ENCODE data around the gene DOK6.

The DOK6 gene

DNA sequence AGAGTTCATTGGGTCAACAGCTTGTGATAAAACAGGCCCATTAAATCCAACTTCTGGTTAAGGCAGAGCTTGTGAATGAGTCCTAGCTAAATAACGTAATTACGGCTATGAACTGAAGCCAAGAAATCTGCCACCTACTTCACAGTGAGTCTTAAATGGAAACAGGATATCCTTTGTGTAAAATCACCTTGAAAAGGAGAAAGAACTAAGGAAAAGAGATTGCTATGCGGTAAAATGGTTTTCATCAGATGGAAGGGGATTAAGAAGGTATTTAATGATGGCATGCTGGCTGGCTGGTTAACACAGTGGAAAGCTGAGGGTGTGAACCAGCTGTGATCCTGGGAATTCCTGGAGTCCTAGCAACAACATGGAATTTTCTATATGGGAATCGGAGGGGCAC is 156.6 kb downstream of the DOK6 start:
- DNase-seq, result no peak

DNA sequence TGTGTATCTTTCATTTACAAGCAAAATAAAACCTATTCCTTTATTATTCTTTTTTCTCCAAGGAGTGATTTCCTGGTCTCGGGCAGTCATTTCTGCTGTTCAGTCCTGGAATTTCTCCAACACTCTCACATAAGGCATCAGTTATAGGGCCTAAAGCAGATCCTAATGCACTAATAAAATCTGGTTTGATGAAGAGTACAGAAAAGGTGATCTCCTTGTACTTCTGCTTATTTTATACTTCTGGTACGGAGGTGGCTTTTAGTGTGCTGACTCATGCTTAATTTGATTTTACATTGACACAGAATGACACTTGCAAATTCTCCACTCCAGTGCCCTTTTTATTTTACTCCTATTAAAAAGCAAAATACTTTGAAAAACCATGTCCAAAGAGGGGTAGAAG is 157.4 kb downstream of the DOK6 start:
- no peak for DNase-seq

DNA sequence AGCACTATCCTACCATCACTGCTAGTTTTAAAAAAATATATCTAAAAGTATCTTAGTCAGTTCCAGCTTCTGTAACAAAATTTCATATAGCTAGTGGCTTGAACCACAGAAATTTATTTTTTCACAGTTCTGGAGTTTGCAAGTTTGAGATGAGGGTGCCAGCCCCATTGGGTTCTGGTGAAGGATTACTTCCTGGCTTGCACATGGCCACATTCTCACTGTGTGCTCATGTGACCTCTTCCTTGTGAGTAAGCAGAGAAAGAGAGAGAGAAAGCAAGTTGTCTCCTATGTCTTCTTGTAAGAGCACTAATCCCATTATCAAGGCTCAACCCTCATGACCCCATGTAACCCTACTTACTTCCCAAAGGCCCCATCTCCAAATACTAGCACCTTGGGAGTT is 158.9 kb downstream of the DOK6 start:
- DNase-seq, result no peak

- no peak for DNase-seq
These were observed 163.9 kb downstream of the DOK6 start for GRCh38 chr18:69564602-69565001.

DNA sequence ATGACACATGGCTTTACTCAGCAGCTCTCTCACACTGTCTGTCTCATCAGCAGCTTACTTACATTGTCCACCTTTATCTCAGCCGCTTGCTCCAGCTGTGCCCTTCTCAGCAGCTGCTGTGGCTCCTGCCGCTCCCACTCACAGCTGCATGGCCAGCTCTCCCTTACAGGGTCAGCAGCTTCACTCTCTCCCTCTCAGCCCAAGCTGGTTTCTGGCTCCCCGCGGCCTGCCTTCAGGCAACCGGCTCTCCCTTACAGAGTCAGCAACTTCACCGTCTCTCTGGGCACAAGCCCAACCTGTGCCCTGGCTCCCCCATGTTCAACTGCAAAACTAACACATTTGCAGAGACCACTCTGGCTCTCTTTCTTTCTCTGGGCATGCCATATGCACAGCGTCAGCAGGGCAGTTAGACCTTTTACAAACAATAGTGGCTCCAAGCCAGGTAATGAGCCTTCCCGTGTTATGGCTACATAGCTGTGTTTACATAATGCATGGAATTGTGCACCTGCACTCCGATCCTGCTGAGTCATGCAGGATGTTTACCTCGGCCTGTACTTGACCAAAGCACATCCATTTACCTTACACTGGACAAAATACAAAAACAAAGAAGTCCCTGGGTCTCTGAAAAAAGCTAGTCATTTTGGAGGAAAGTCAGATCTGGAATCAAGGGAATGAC is 167.3 kb downstream of the DOK6 start:
- DNase-seq, result no peak

DNA sequence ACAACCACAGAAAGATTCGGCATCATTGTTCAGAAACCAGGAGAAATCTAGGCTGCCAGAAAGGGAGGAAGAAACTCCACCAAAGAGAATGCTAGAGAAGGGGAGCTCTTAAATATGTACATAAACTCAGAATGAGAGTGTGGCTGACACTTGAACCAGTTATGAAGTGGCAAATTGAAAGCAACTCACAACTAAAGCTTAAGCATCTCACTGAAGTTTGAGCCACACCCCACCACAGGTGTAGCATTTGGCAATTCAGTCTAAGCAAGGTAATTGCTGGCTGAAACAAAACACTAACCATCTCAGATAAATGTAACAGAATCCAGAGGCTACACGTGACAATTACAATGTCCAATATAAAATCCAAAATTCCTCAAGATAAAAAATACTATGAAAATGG is 168.4 kb downstream of the DOK6 start:
- DNase-seq, result no peak

- peak; percentile 17 for DNase-seq
These were observed 173.7 kb downstream of the DOK6 start for GRCh38 chr18:69574401-69574800.

DNA sequence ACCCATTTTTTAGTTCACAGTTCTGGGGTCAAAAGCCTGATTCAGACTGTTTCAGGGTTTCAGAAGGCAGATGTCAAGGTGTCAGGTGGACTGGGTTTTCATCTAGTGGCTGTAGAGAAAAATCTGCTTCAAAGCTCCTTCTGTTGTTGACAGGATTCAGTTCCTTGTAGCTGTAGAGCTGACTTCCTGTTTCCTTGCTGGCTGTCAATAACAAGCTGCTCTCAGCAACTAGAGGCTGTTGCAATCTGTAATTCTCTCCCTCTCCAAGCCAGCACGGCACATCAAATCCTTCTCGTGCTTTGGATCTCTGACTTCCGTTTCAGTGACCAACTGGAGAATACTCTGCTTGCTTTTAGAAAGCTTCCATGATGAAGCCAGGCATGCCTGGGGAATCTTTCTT is 179.4 kb downstream of the DOK6 start:
- DNase-seq, result peak; percentile 4

DNA sequence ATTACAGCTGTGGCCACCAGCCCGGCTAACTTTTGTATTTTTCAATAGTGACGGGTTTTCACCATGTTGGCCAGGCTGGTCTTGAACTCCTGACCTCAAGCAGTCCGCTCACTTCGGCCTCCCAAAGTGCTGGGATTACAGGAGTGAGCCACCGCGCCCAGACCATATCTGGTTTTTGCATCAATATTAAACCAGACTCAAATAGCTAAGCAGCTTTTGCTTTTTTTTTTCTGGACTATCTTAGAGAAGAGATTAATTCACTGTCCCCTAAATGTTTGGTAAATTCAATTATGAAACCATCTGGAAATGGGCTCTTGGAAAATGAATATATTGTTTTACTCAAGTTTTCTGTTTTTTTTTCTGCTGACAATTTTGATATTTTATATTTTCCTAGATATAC is 183.7 kb downstream of the DOK6 start:
- DNase-seq, result no peak

GRCh38 chr18:69585696-69586095 is 185.0 kb downstream of the DOK6 start:
- DNase-seq, result no peak

DNA sequence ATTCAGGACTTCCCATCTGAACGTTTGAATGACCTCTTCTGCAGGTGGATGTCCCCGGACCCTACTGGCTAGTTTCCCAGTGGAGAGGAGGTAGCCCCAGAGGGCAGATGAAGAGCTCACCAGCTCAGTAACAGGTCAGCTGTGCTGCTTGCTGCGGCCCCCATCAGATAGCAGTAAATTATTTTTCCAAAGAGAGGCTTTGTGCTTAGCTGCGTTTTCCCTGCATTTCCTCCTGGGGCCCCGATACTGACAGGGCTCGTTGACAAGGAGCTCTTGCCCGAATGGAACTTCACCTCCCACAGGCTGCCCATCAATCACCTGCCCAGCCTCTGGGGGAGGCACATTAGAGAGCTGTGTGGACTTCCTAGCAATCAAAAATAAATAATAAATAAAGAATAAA is 185.8 kb downstream of the DOK6 start:
- DNase-seq, result no peak

DNA sequence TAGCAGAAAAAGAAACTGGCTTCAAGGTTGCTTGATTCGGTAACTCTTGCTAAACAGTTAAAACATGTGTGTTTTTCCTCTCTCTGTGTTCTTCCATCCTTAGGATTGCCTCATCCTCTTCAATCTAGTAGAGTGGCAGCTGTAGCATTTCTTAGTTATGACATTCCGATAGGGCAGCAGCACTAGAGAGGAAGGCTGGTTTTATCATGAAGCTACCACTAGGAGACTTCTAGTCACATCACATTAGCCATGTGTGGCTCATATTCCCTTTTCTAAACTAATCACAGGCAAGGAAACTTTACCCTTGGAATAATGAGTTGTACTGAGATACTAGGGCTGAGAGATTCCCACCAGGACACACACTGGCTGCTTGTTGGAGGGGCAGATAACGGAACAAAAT is 187.6 kb downstream of the DOK6 start:
- DNase-seq, result no peak

DNA sequence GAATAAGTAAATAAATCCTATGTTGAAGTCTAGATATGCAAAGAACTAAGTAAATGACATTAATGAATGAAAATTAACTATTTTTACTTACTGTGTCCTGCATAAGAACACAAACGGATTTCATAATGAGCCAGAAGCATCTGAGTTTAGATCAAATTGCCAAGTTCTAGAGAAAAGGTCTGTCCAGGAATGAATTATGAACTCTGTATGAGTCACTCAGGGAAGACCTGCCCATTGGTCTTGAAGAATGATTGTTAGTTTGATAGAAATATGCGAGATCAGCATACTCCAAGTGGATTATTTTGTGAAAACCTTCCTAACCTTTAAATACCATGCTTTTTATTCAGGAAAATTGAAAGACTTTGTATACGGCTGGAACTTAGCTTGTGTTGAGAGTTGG is 189.5 kb downstream of the DOK6 start:
- DNase-seq, result peak; percentile 8

- no peak for DNase-seq
These were observed 195.7 kb downstream of the DOK6 start for GRCh38 chr18:69596345-69596744.

GRCh38 chr18:69597561-69597960 is 196.9 kb downstream of the DOK6 start:
- DNase-seq, result no peak

DNA sequence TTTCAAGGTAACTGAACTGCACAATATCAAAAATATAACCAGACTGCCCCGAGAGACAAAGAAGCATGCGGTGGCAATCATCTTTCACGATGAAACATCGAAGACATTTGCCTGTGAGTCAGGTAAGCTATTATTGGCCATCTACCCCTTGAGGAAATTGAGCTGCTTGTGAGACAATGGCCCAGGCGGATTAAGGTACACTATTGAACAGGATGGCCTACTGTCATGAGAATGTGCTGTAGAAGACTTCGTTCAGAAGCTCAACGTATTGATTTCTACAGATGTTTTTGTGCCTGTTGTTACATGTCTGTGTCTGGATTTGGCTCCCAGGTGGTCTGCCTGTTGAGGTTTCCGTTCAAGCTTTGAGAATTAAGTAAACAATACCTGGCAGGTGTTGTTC is 198.7 kb downstream of the DOK6 start:
- DNase-seq, result no peak

GRCh38 chr18:69612242-69612641 is 211.6 kb downstream of the DOK6 start:
- DNase-seq, result no peak

DNA sequence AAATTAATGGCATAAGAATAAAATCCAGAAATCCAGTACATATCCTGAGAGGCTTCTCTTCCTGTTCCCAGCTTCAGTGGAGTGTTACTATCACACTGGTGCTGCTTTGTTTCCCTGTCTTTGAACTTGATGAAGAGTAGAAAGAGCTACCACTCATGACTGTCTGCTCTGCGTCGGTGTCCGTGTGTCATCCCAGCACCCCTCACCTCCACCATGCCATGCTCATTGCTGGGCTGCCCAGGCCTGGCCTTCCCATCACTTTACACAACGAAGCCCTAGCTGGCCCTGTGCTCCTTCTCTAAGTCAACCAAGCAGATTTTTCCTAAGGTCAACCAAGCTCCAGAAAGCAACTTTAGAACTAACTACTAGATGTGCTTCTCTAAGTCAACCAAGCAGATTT is 215.4 kb downstream of the DOK6 start:
- DNase-seq, result no peak

DNA sequence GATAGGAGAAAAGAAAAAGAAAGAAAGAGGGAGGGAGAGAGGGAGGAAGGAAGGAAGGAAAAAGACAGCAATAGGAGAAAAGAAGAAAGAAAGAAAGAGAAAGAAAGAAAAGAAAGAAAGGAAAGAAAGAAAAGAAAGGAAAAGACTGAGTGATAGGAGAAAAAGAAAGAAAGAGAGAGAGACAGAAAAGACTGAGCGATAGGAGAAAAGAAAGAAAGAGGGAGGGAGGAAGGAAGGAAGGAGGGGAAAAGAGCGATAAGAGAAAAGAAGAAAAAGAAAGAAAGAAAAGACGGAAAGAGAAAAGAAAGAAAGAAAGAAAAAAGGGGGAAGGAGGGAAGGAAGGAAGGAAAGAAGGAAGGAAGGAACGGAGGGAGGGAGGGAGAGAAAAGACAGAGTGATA is 216.7 kb downstream of the DOK6 start:
- no peak for DNase-seq

DNA sequence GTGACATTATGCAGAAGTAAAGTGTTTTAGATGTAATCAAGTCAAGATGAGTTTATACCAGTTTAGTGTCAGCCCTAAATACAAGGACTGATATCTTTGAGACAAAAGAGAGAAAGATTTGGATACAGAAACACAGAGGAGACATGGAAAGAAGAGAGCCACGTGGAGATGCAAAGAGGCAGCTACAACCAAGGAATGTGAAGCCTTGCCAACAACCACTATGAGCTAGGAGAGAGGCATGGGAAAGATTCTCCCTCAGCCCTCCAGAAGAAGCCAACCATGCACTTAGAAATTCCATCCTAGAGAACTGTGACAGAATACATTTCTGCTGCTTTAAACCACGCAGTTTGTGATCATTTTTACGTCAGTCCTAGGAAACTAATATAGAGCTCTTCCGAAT is 217.2 kb downstream of the DOK6 start:
- DNase-seq, result peak; percentile 80

- no peak for DNase-seq
These were observed 221.5 kb downstream of the DOK6 start for GRCh38 chr18:69622184-69622583.

GRCh38 chr18:69622961-69623360 is 222.3 kb downstream of the DOK6 start:
- DNase-seq, result no peak

DNA sequence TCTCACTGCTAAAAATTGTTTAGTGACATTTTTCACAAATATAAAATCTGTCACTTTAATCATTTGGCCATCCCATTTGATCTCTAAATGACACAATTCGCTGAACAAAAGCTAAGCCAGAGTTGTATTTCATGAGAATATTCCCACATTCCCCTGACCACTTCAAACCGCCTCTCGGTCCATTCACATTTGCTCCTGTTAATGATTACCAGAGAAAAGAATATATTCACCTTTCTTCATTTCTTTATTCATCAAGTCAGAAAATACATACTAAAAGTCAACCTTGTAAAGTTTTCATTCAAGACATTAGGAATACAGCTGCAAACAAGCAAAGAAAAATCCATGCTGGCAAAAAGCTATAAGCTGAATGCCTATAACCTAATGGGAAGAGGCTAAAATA is 225.5 kb downstream of the DOK6 start:
- no peak for DNase-seq

GRCh38 chr18:69626643-69627242 is 226.1 kb downstream of the DOK6 start:
- DNase-seq, result no peak

- no peak for DNase-seq
These were observed 228.2 kb downstream of the DOK6 start for GRCh38 chr18:69628774-69629359.
